Thymus (tissue), 14 donors: ENCODE results near the gene TPD52L3. TPM values are rescaled to one million over a fixed set of nuclear protein-coding genes. Genes with fewer than 3 reads are reported as not detected.
A peak's percentile ranks its signal among the peaks of the same experiment; 100 is the strongest.

Experiments
- DNase-seq, 9 donors: peaks; one replicate each; pipeline ENCODE4 v3.0.0-alpha.2; 2013; ENCODE audit warnings: low spot score in 9 of 9, low read depth in 6 of 9, missing footprints in 1 of 9
- H3K27ac ChIP-seq, 2 donors: one replicate each; pipeline ENCODE4 v1.5.1; 2013; ENCODE audit warnings: control low read depth in 1 of 2, low read depth in 1 of 2, low read length in 1 of 2, mild to moderate bottlenecking in 1 of 2, moderate library complexity in 1 of 2
- H3K27me3 ChIP-seq, 2 donors: one replicate each; pipeline ENCODE4 v1.5.1; 2013; ENCODE audit warnings: low read length in 1 of 2; ENCODE audit not compliant: control insufficient read depth in 2 of 2, insufficient read depth in 1 of 2
- H3K36me3 ChIP-seq, 2 donors: one replicate each; pipeline ENCODE4 v1.5.1; 2013; ENCODE audit warnings: low read length in 1 of 2, mild to moderate bottlenecking in 1 of 2, moderate library complexity in 1 of 2; ENCODE audit not compliant: control insufficient read depth in 2 of 2, insufficient read depth in 2 of 2
- H3K4me1 ChIP-seq, 2 donors: one replicate each; pipeline ENCODE4 v1.5.1; 2013; ENCODE audit warnings: low read length in 2 of 2; ENCODE audit not compliant: control insufficient read depth in 2 of 2, insufficient read depth in 2 of 2
- H3K4me3 ChIP-seq, 2 donors: one replicate each; pipeline ENCODE4 v1.5.1; 2013; ENCODE audit warnings: low read length in 2 of 2, control low read depth in 1 of 2, mild to moderate bottlenecking in 1 of 2
- H3K9me3 ChIP-seq, 2 donors: one replicate each; pipeline ENCODE4 v1.5.1; 2013; ENCODE audit warnings: low read length in 1 of 2, mild to moderate bottlenecking in 1 of 2; ENCODE audit not compliant: control insufficient read depth in 2 of 2, insufficient read depth in 1 of 2
- WGBS: extraction: QIAGEN DNeasy Blood & Tissue Kit; methylation state at CpG from one replicate; pipeline ENCODE4 v1.1.7; 2013; 5-methylcytosine and 5-hydroxymethylcytosine counted together
- long read RNA-seq, 10 donors: transcript quantifications; one replicate each; lab custom pipeline, GENCODE V29; 2026
- polyA plus RNA-seq: library from polyadenylated mRNA; stranded (reverse); fragments of 200-250 nt; gene quantifications from one replicate; pipeline ENCODE4 v1.2.3, GENCODE V29; 2013
- total RNA-seq: library from RNA; stranded (reverse); fragments of 120-200 nt; gene quantifications from one replicate; pipeline ENCODE4 v1.2.4, GENCODE V29; 2013
- donor health status: healthy.

TPD52L3 gene
- total RNA-seq (not detected), polyA plus RNA-seq (not detected)
- long read RNA-seq, donor 1, result 0 reads
- long read RNA-seq, donor 2, result 0 reads
- long read RNA-seq, donor 3, result 0 reads
- long read RNA-seq, donor 4, result 0 reads
- long read RNA-seq, donor 5, result 0 reads
- long read RNA-seq, donor 6, result 0 reads
- long read RNA-seq, donor 7, result 0 reads
- long read RNA-seq, donor 8, result 0 reads
- long read RNA-seq, donor 9, result 0 reads
- long read RNA-seq, donor 10, result 0 reads

DNA sequence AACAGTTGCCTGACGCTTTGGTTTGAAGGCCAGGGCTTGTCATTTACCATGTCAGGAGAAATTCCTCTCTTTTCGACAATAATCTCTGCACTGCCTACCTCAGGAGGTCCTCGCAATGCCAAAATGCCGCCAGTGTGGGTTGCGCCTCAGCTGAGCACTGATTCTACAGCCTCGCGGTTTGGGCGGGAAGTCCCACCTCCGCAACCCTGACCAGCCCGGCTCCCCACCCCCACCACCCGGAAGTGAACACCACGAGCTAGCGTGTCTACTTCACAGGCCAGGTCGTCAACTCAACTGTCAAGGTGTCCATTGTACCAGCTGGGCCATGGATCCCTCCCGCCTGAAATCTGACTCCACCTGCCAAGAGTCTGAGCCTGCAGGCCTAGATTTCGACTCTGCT is at the start of gene TPD52L3:
Gene TPD52L3, plus strand, starts transcription at position 273 of the 400 bp plus-strand sequence. CDS start 221 bp downstream, outside the sequence.
- no peaks in the 10 kb centered on the region for H3K4me1 ChIP-seq
- no peaks in the 10 kb centered on the region for H3K36me3 ChIP-seq
- WGBS, result 93% methylated on average over 16 of the region's 16 CpGs
- H3K9me3 ChIP-seq, result no peaks in the 10 kb centered on the region
- H3K27me3 ChIP-seq, result no peaks in the 10 kb centered on the region
- H3K4me3 ChIP-seq, result no peak within 1 kb of the TSS
- H3K27ac ChIP-seq, result no peak within 1 kb of the TSS
- DNase-seq, result no peak

DNA sequence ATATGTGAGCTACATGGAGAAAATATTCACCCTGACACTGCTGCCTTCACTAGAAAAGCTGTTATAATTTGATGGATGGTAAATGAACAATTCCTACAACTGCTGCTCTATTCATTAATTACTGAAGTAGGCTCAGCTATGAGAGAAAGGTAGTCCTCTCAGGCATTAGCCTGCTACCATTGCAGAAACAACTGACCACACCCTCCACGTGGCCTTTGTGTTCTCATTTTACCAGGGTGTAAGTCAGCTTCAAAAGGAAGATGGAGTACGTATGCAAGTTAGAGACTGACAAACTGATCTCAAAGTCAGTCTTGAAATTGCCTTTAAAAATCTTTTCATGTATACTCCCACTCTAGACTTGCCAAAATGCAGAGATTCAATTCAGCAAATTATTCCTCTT is 26.3 kb upstream of the TPD52L3 start:
- H3K4me1 ChIP-seq, result no peaks in the 10 kb centered on the region
- no peaks in the 10 kb centered on the region for H3K36me3 ChIP-seq
- 69% methylated on average over 2 of the region's 2 CpGs for WGBS
- no peak overlapping the region for H3K27ac ChIP-seq
- H3K9me3 ChIP-seq, result no peaks in the 10 kb centered on the region
- no peaks in the 10 kb centered on the region for H3K27me3 ChIP-seq
- H3K4me3 ChIP-seq, result no peak overlapping the region
- no peak for DNase-seq

DNA sequence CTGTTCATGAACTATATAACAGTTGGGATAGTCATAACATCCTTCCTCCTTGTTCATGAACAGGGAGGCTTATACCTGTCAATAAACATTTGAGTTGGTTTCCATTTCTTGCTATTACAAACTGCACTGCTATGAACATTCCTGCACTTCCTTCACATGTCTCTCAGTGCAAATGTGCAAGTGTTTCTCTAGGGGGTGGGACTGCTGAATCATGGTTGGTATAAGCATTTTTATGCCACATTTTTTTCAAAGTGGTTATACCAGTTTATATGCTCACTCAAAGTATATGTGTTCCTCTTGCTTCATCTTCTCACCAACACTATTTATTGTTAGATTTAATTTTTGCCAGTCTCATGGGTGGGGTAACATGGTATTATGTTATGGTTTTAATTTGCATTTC is 25.8 kb upstream of the TPD52L3 start:
- Histone ChIP-seq H3K27me3 (no peaks in the 10 kb centered on the region), H3K27ac (no peak overlapping the region), H3K9me3 (no peaks in the 10 kb centered on the region), H3K4me3 (no peak overlapping the region), H3K4me1 (no peaks in the 10 kb centered on the region), H3K36me3 (no peaks in the 10 kb centered on the region)
- DNase-seq, result no peak

DNA sequence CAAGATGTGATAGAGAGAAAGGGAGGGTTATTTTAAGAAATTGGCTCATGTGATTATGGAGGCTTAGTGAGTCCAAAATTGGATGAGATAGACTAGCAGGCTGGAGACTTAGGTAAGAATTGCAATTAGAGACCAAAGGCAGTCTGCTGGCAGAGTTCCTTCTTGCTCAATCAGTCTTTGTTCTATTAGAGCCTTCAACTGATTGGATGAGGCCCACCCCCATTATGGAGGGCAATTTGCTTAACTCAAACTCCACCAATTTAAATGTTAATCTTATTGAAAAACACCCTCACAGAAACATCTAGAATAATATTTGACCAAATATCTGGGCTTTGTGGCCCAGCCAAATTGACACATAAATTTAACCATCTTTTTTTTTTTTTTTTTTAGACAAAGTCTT is 23.9 kb upstream of the TPD52L3 start:
- Histone ChIP-seq H3K27me3 (no peaks in the 10 kb centered on the region), H3K27ac (no peak overlapping the region), H3K4me1 (no peaks in the 10 kb centered on the region), H3K36me3 (no peaks in the 10 kb centered on the region), H3K9me3 (no peaks in the 10 kb centered on the region), H3K4me3 (no peak overlapping the region)
- DNase-seq, result no peak

DNA sequence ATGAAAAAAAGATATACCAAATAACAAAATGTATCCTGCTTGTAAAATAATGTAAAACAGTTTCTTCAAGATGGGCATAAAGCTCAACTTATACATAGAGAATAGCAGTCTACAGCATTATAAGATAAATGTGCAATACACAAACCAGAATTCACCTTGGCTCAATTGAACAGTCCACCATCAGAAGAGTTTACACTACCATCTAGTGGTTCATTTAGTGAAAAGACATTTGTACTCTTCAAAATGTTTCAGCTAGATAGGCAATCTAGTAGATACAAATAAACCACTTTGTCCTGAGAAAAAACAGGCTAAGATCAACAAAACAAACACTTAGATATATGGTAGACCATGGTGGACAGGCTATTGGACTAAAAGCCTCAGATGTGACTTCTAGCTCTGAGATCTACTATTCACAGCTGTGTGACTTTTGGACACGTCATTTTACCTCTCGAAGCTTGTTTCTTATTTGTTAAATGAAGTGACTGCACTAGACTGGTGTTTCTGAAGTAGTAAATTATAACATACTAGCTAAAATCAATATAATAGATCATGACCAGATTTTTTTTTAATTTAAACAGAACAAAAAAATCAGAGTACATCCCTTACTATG is 22.1 kb upstream of the TPD52L3 start:
- no peak overlapping the region for H3K4me3 ChIP-seq
- no peaks in the 10 kb centered on the region for H3K9me3 ChIP-seq
- peak in 2 of 9 donors; percentile 11 to 44 for DNase-seq
- no peak overlapping the region for H3K27ac ChIP-seq
- H3K27me3 ChIP-seq, result no peaks in the 10 kb centered on the region
- 98% methylated on average over 2 of the region's 2 CpGs for WGBS
- no peaks in the 10 kb centered on the region for H3K4me1 ChIP-seq
- H3K36me3 ChIP-seq, result no peaks in the 10 kb centered on the region

DNA sequence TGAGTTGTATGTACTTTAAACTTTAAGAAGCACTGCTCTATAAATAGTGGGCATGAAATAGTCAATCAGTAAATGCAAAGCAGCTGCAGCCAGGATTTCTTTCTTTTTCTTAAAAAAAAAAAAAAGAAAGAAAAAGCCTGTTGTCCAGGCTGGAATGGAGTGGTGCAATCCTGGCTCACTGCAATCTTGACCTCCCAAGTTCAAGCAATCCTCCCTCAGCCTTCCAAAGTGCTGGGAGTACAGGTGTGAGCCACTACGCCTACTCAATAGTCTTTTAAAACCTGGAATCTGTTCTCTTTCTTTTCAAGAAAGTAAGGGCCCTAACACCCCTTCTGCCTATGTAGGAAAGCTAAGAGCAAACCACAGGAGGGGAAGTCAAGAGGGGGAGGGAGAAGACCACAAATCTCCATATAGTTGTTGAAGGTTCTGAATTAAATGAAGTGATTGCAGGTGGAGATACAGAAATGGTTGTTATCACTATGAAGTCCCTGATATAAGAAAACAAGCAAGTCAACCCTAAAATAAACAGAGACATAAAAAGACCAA is 20.6 kb upstream of the TPD52L3 start:
- no peaks in the 10 kb centered on the region for H3K36me3 ChIP-seq
- peak in 1 of 9 donors; percentile 9 for DNase-seq
- H3K4me1 ChIP-seq, result no peaks in the 10 kb centered on the region
- H3K27me3 ChIP-seq, result no peaks in the 10 kb centered on the region
- H3K4me3 ChIP-seq, result no peak overlapping the region
- 30% methylated on average over 1 of the region's 1 CpG for WGBS
- H3K9me3 ChIP-seq, result no peaks in the 10 kb centered on the region
- H3K27ac ChIP-seq, result no peak overlapping the region

DNA sequence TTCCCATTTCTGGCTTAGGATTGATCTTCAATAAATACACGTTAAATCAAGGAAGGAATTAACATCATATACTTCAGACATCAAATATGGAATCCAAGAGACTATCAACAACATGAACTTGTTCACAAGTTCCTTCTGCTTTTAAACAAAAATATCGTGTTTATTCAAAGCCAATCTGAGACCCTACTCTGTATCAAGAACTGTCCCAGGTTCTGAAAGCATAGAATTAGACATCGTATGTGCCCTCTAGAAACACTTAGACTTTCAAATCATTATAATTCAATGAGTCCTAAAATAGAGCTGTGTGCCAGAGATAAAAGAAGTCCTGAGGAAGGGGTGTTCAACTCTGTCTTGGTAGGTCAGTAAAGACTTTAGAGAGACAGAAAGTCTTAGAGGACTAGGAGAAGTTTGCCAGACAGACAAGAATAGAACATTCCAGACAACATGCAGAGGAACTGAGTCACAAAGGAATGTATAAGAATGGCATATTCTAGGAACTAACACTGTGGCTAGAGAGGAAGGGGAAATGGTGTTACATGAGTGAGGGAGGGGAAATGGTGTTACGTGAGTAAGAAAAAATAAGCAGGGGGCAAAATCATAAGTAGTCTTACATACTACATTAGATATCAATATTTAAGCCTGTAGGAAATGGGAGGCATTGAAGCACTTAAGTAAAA is 2.9 kb downstream of the TPD52L3 start:
- Histone ChIP-seq H3K36me3 (no peaks in the 10 kb centered on the region), H3K27me3 (no peaks in the 10 kb centered on the region), H3K4me3 (no peak overlapping the region), H3K9me3 (peaks cover 0 to 4% of the 10 kb centered on the region in 2 donors), H3K4me1 (no peaks in the 10 kb centered on the region), H3K27ac (no peak overlapping the region)
- WGBS, result 91% methylated on average over 4 of the region's 4 CpGs
- no peak for DNase-seq

DNA sequence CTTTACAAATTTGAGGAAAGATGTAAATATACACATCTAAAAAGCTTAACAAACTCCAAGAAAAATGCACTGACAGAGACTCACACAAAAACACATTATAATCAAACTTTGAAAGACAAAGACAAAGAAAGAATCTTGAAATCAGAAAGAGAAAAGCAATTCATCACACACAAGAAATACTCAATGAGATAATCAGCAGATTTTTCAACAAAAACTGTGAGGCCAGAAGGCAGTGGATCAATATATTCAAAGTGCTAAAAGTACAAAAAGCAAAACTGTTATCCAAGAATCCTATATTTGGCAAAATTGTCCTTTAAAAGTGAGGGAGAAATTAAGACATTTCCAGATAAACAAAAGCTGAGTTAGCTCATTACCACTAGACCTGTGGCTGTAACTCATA is 6.1 kb downstream of the TPD52L3 start:
- Histone ChIP-seq H3K27ac (no peak overlapping the region), H3K36me3 (no peaks in the 10 kb centered on the region), H3K4me3 (no peak overlapping the region), H3K27me3 (no peaks in the 10 kb centered on the region), H3K9me3 (peaks cover 0 to 9% of the 10 kb centered on the region in 2 donors), H3K4me1 (no peaks in the 10 kb centered on the region)
- DNase-seq, result no peak

DNA sequence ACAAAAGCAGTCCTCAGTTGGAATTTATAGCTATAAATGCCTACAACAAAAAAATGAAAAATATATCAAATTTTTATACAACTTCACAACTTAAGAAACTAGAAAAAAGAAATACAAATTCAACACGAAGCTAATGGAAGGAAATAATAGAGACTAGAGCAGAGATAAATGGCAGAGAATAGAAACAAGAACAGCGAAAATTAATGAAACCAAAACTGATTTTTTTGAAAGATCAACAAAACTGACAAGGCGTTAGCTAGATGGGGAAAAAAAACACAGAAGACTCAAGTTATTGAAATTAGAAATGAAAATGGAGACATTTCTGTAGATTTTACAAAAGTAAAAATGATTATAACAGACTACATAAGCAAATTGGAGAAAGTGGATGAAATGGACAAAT is 20.6 kb downstream of the TPD52L3 start:
- Histone ChIP-seq H3K27ac (no peak overlapping the region), H3K9me3 (no peaks in the 10 kb centered on the region), H3K4me1 (no peaks in the 10 kb centered on the region), H3K27me3 (no peaks in the 10 kb centered on the region), H3K4me3 (no peak overlapping the region), H3K36me3 (no peaks in the 10 kb centered on the region)
- WGBS, result 85% methylated on average over 3 of the region's 3 CpGs
- no peak for DNase-seq
